Astrocyte (in vitro differentiated cells and primary cell): ENCODE results near the gene UBE2S.

Source experiments
- CTCF ChIP-seq: IDR thresholded peaks from 2 replicates; pipeline ENCODE4 v1.5.1; 2011; ENCODE audit warnings: low read depth, mild to moderate bottlenecking, inconsistent platforms, low read length, moderate library complexity; ENCODE audit not compliant: insufficient read depth
- EZH2 ChIP-seq: IDR thresholded peaks from 2 replicates; pipeline ENCODE4 v1.6.1; 2012; ENCODE audit warnings: mild to moderate bottlenecking, low read length, inconsistent platforms; ENCODE audit not compliant: insufficient read depth

- TF ChIP-seq CTCF (no peak), EZH2 (no peak)
Observed at GRCh38 chr19:55391191-55391670, 16.4 kb downstream of the UBE2S start.
